H4 (cell line): ENCODE measurements around the gene CRISPLD2. TPM values are rescaled to one million over a fixed set of nuclear protein-coding genes. Genes with fewer than 3 reads are reported as not detected.

Experiments
- DNase-seq: peaks from one replicate; pipeline ENCODE4 v3.0.0-alpha.2; 2015; ENCODE audit warnings: low spot score
- total RNA-seq: library from RNA; depleted of rRNA; stranded (reverse); fragments of >200 nt; shearing (Covaris generic); gene quantifications from 2 replicates; pipeline ENCODE4 v1.2.3, GENCODE V29; 2014

Gene CRISPLD2
- total RNA-seq, 1 experiment from 2014 or later: 5.7 TPM

DNA sequence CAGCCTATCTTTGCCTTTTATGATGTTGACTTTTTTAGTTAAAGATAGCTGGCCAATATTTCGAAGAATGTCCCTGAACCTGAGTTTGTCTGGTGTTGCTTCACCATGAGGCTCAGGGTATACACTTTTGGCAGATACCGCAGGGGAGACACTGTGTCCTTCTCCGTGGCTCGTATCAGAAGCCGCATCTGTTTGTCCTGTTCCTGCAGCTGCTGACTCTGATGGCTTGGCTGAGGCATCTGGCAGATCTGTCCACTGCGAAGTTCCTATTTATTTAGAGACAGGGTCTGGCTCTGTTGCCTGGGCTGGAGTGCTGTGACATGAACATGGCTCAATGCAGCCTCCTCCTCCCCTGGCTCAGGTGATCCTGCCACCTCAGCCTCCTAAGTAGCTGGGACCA lies 93.5 kb downstream of the CRISPLD2 start:
- no peak for DNase-seq

DNA sequence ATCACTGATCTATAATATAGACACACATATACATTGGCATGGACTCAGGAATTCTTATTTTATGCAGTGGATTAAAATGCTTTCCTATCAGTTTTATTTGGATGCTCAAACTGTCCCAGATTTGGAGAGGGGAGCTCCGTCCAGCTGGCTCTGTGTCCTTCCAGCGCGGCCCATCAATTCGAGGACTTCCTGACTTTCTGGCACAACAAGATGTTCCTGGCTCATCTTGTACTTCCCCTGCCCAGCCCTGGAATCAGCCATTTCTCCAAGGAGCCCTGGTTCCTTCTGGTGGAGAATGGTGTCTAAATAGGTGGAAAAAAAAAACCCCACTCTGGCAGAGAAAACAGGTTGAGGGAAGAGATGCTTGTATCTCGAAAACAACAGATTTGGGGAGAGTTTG lies 94.5 kb downstream of the CRISPLD2 start:
- no peak for DNase-seq

DNA sequence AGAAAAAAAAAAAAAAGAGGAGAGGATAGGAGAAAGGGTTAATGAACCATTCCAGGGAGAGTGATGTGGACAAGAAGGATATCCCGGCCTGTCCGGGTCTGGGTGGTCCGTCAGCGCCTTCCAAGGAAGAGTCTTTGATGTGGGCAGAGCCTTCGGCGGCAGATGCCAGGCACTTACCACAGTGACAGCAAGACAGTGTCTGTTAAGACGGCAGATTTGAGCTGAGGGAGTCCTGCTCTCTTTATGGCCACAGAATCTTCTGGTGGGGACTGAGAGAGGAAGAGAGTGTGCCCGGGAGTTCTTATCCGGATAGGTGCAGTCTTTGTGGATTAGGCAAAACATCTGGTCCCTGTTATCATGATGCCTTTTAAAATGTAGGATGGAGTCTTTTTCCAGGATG lies 96.4 kb downstream of the CRISPLD2 start:
- DNase-seq: no peak

DNA sequence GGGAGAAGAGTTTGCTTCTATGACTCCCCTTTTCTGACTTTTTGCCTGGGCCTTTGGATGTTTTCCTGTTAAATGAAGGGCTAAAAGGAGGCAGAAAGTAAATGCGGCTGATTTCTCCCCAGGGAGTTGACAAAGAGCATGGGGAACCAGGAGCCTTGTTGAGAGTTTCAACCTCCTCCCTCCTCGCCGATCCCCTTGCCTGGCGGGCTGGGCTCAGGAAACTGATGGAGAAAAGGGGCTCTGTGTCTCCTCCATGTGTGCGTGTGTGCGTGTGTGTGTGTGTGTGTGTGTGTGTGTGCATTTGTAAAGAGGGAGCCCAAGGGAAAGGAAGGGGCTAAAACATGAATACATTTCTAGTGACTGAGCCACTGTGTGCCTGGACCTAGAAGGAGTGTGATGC lies 97.1 kb downstream of the CRISPLD2 start:
- no peak for DNase-seq

DNA sequence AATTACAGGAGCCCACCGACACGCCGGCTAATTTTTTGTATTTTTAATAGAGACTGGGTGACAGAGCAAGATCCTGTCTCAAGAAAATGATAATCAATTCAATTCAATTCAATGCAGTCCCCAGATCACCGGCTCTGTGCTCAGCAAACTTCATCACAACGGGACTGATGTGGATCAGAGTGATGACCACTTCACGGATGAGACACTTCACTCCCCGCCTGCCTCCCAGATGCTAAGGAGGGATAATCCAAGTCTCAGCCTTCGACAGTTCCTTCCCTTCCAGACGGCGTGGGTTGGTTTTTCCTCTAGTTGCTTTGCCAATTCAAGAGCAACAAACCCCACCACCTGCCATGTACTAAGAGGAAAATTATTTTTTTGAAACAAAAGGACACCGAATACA lies 97.7 kb downstream of the CRISPLD2 start:
- DNase-seq: no peak

DNA sequence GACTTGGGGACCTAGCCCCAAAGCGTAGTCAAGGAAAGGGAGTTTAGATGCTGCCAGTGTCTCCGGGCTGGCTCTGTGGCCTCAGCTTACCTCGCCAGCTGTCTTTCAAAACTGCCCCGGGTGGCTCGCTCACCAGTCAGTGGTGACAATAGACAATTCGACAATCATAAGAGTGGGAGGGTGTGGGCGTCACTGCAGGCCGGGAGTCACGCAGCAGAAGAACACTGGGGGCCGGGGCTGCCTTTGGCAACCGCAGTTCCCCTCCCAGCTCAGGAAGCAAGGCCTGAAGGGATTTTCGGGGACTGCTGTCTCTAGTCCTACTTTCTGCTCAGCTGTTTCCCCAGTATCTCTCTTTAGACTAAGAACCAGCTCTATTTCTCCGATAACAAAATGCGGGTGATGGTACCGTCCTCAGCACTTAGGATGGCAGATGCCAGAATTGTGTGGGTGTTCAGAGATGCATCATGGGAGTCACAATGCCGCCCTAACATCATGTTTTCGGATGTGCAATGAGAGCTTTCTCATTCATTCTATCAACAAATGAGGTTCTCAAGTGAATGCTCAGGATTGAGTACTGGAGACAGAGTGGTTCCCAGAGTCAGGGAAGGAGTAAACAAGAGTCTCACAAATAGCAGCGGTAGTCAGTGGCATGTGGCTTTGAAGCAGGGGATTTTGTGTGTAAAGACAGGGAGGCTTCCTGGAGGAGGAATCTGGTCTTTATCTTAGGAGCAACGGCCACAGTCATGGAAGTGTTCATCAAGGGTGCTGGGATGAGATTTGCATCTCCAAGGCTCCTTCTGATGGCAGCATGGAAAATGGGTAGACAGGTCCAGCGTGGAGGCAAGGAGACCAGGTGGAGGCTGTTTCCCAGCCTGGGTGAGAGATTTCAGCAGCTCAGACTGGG lies 98.5 kb downstream of the CRISPLD2 start:
- DNase-seq: no peak

DNA sequence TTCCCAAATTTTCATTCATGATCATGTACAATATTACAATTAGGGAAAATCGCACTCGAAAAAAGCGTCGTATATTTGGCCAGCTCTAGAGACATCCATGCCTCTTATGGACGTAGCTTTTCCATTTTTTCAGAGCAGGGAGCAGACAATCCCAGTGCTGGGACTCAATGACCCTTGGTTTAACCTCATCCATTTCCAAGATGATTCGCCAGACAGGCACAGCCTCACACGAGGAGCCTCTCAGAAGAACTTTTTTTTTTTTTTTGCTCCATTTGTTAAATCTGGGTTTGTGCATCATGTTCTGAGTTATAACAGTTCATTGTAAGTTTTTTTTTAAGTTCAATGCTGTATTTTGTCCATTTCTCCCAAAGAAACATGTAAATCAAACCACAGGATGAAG lies 99.5 kb downstream of the CRISPLD2 start:
- DNase-seq: no peak

DNA sequence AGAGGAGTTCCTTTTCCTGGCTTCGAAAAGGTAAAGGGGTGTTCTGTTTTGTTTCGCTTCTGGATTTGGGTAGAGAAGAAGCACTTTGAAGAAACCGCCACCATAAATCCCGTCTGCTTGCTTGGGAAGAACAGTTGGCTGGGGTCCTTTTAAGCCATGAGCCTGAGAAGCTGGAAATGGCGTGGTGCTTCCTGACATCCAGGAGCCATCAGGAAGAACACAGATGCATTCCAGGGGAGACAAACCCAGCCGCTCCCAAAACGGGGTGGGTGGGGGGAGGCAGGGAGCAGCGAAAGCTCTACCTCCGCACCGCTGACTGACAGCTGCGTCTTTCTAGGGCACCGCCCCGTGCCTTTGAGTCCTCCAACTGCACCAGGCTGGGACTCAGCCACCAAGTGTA lies 99.9 kb downstream of the CRISPLD2 start:
- no peak for DNase-seq

DNA sequence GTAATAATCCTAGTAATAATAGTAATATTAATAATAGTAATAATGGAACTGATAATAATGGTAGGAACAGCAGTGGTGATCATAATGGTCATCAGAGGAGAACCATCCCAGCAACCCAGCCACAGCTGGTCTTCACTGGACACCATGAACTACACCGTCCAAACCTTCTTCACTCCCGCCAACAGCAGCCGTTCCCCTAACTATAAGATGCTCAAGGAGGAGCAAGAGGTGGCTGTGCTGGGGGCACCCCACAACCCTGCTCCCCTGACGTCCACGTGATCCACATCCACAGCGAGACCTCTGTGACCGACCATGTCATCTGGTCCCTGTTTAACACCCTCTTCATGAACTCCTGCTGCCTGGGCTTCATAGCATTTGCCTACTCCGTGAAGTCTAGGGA lies 100.5 kb downstream of the CRISPLD2 start:
- no peak for DNase-seq

DNA sequence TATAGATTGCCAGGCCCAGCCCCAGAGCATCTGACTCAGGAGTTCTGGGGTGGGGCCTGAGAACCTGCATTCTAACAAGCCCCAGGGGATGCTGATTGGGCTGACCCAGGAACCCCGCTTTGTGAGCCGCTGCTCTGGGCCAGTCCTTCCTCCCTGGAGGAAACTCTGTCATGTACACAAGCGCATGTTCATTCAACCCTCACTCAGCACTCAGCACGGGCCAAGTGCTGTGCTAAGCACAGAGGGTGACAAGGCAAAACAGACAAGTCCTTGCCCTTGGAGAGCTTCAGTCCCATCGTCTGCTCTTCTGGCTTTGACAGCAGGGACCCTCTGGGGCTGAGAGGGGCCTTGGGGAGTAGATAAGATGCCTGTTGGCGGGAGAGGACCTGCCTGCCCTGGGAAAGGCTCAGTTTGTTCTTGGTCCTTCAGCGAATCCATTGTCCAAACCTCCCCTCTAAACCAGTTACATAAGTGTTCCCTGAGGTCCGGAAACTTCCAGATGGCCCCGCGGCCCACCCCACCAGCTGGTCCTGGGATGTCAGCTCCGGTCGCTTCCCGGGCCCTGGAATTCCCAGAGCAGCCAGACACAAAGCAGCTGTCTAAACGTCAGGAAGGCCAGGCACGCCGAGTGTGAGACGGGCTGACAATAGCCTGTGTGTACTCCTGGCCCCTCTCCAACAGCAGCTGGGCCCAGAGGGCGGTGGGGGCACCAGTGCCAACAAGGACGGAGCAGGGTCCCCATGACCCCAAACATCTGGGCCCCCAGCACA lies 102.8 kb downstream of the CRISPLD2 start:
- DNase-seq: no peak

DNA sequence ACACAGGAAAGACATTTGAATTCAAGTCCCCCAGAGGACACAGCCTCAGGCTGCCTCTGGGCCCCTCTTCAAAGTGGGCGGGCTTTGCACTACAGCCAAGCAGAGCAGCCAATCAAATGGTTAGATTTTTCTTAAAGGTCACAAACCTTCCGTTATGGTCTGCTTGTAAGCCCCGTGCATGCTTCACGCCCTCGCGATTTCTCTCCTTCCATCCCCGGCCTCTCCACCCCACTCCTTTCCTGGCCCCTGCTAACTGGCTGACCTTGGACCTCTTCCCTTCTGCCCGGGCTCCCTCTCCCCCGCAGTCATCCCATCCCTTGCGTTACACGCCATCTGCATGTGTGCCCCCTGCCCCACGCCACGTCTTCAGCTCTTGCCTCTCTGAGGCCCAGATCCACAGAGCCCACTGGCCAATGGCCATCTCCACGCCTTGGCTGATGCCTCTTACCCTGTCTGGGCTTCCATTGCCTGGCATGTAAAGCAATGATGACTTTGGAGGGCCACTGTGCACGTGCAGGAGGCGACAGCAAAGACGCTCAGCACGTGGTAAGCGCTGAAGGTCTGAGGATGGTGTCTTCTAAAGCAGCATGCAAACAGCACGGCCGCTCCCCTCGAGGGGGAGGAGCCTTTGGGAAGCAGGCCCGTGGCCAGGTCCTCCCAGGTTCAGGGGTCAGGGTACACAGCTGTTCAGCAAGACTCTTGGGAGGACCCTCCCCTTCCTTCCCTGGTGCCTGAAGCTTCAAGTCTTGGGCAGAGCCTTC lies 104.7 kb downstream of the CRISPLD2 start:
- DNase-seq: no peak

DNA sequence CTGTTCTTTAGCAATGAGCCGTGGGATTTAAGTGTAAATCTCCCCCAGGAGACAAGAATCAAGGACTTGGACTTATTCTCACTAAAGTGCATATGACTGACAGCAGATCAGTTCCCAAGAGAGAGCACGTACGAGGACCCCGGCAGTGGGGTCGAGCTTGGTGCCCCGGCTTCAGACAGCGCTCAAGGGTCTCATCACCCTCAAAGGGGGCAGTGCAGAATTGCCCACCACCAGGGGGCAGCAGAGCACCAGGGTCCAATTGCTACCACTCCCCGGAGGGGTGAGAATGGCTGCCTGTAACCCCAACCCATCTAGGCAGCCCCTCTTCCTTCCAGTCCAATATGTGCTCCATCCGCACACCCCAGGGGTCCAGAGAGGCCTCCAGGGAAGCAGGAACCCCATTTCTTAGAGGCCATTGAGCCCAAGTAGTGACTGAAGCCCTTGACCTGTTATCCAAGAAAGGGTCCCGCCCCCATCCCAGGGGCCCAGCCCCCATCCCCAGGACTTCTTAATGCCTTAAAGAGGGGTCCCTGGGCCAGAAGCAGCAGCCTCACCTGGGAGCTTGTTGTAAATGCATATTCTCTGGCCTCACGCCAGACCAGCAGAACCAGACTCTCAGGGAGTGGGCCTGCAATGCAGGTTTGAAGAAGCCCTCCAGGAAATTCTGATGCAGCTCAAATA lies 105.4 kb downstream of the CRISPLD2 start:
- DNase-seq: no peak

DNA sequence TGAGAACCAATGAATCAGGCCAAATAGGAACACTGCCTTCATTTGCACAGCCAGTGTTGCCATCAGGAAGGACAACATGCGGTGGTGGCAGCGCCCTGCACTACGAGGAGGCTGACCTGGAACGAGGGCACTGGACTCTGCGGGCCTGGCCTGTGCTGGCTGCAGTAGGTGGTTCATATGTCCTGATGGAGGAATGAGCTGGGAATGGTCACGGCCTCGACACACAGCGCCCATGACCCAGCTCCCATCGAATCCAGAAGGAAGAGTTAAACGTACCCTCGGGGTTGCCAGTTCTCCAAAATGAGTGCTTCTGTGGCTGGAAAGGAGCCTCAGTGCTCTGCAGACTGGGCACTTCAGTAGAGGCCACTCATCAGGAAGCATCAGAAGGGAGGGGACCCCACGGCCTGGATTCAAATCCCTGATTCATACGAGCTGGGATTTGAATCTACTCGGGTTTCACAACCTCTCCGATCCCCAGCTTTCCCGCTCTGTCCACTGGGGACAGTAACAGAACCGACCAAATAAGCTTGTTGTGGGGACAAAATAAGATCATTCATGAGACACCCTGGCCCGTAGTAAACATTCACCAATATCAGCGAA lies 106.1 kb downstream of the CRISPLD2 start:
- no peak for DNase-seq

DNA sequence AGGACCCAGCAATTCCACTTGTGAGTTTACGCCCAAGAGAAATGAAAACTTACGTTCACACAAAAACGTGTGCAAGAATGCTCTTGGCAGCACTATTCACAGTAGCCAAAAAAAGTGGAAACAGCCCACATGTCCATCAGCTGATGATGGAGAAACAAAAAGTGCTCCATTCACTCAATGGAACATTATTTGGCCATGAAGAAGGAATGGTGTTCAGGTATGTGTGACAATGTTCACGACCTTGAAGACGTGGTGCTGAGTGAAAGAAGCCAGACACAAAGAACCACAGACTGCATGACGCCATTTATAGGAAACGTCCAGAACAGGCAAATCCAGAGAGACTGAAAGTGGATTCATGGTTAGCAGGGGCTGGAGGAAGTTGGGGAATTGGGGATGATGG lies 106.7 kb downstream of the CRISPLD2 start:
- DNase-seq: no peak

DNA sequence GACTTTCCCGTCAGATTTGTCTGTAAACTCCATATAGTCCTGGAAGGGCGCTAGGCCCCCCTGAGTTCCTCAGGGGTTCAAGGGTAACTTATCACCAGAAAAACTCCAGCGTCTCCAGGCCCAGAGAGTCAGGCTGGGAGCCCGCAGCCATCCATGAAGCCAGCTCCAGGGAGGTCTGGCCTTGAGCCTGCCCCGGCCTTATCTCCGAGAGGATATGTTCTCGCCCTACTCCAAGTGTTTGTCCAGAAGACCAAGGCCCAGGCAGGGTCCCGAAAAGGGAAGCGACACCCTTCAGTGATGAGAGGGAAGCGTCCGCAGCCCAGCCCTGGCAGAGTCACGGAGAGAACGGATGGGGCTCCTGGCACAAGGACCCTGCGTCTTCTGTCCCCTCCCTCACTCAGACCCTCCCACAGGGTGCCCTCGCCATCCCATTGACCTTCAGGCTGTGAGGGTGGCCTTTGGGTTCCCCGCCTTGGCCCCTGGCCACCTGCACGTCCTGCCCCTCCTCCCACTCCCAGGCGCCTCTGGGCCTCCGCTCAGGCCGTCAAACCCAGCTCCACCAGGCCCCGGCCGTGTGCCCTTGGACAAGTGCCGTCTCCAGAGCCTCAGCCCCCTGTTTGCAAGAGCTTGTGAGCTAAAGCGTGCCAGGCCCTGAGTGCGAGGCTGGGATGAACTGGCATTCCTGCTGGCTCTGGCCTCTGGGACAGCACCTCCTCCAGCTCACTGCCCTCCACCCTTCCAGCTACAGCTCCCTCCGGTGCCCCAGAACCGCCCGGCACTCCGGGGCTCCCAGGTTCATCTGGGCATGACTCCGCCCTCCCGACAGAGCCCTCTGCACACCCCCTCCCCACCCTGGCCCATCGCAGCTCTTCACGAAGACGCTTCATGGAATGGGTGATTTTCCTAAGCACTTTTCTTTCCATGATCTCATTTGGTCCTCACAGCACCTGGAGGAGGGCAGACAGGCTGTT lies 108.1 kb downstream of the CRISPLD2 start:
- no peak for DNase-seq

DNA sequence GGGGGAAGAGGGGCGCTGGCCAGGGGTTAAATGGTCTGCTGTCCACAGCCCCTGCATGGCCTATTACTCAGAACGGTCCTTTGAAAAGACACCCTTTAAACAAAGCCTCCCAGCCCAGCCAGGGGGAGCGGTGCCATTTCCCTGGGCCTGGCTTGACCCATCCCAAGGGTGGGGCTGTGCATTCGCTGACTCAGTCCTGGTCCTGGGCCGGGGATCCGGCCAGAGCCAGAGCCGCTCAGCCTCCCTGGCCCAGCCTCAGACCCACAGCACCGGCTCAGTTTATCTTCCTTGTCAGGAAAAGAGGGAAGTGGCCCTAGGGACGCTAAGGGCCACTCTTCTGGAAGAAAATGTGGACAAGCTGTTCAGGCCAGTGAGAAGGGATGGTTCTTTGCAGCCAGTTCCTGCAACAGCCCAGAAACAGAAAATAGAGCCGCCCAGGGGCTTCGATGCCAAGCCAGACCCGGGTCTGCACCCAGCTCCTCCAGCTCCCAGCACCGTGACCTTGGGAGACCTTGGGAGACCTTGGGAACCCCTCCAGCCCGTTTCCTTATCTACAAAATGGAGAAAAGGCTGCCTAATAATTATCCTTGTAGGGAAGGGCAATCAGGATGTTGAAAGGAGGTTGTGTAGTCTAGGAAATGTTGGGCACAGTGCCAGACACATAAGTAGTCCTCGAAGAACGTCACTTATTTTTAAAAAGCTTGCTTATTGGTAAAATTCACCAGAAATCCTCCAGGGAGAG lies 109.1 kb downstream of the CRISPLD2 start:
- no peak for DNase-seq

DNA sequence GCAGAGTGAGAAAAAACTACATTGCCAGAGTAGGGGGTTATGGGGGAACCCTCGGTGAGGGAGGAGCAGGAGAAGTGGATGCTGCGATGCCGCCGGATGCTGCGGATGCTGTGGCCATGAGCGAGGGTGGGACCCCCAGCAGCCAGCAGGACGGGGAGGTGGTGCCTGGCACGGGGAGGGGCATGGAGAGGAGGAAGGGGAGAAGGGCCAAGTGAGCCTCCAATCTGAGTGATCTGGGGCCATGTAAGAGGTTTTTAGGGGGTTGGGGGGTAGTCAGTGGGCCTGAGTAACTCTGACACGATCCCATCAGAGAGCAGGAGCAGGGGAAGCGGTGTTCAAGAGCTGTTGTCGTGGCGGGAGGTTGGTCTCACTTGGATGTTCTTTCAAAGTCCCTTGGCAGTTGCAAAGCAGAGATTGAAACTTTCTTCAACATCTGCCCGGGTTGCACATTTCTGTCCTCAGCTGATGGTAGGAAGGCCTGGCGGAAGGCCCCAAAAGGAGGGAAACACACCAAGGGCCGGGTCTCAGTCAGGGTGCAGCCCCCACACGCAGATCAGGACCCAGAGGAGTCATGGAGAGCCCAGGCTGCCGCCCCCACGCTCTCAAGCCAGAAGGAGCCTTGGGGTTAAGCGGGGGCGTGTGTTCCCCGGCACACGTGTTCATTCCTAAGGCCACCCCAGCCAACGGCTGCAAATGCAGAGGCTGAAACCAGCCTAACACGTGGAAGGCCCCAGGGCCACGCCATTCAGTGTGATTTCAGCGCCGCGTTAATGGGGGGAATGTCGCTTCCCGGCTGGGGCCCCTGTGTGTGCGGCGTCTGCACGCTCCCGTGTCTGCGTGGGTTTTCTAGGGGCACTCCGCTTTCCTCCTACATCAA lies 109.9 kb downstream of the CRISPLD2 start:
- DNase-seq: no peak
